Epithelial cell of esophagus (primary cell): ENCODE data around the gene CYTH4.

ENCODE experiments used
- DNase-seq: peaks from one replicate; pipeline ENCODE4 v3.0.0; 2010; ENCODE audit warnings: low read depth
- H3K4me3 ChIP-seq: 2 replicates; pipeline ENCODE4 v1.5.1; 2011; ENCODE audit warnings: mild to moderate bottlenecking, low read length, control low read depth
- TF ChIP-seq, protein P1 (sequence below): IDR thresholded peaks from 2 replicates; pipeline ENCODE4 v1.5.1; 2011; ENCODE audit warnings: low read depth, mild to moderate bottlenecking, low read length, control low read depth, inconsistent platforms; ENCODE audit not compliant: insufficient read depth; ENCODE audit errors: missing control alignments

CYTH4 gene

DNA sequence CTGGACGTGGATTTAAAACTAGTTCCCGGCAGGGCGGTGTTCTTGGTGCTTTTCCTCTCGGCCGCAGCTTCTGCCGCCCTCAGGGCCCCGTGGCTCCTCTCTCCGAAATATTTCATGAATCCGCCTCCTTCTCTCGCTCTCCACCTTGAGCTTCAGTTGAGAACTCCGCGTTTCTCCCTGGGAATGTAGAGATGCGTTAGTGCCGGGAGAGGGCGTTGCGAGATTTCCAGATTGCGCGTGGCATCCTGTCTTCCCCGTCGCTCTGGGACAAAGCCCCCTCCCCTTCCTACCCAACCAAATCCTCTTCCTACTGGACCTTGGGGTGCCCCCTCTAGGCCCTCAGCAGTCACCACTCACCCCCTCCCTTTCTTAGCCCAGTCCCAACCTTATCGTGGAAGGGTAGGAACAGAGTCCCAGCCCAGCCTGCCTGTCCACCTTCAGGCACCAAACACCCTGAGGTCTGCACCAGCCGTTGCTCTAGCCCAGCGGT, 22.7 kb upstream of the CYTH4 start:
- no peak overlapping the region for H3K4me3 ChIP-seq
- TF ChIP-seq, protein P1, sequence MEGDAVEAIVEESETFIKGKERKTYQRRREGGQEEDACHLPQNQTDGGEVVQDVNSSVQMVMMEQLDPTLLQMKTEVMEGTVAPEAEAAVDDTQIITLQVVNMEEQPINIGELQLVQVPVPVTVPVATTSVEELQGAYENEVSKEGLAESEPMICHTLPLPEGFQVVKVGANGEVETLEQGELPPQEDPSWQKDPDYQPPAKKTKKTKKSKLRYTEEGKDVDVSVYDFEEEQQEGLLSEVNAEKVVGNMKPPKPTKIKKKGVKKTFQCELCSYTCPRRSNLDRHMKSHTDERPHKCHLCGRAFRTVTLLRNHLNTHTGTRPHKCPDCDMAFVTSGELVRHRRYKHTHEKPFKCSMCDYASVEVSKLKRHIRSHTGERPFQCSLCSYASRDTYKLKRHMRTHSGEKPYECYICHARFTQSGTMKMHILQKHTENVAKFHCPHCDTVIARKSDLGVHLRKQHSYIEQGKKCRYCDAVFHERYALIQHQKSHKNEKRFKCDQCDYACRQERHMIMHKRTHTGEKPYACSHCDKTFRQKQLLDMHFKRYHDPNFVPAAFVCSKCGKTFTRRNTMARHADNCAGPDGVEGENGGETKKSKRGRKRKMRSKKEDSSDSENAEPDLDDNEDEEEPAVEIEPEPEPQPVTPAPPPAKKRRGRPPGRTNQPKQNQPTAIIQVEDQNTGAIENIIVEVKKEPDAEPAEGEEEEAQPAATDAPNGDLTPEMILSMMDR, result peak; percentile 68
- peak; percentile 59 for DNase-seq

DNA sequence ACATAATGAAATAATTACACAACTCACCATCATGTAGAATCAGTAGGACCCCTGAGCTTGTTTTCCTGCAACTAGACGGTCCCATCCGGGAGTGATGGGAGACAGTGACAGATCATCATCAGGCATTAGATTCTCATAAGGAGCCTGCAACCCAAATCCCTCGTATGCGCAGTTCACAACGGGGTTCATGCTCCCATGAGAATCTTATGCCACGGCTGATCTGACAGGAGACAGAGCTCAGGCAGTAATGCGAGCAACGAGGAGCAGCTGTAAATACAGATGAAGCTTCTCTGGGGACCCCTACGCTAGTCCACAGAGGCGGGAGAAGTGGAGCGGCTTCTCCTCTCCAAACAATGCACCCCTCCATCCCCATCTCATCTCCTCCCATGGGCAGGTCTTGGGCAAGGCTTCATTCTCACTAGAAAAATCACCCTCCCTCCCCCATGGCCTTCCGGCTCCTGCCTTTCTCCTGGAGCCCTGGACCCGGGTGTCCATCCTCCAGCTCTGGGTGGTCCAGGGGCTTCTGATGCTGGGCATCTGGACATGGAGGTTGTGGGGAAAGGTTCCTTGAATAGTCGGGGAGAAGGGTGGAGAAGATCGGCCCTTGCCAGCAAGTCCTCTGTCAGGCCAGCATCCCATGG, 22.0 kb upstream of the CYTH4 start:
- TF ChIP-seq, protein P1, result no peak
- H3K4me3 ChIP-seq, result no peak overlapping the region
- DNase-seq, result no peak

DNA sequence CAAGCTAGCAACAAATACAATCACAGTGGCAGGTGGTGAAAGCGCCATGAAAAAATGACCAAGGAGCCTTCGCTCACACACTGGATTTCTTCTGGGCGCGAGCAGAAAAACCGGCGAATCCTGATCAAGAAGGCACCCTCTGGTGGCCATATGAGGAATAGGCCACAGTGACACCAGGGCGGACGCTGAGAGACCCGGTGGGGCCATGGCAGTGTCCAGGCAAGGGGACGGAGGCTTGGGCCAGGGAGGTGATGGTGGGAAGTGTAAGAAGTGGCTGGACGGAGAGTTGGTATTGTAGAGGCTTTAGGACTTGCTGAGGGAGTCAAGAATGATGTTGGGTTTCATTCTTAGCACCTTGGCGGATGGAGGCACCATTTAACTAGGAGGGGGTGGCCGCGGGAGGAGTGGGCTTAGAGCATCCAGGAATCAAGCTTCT, 21.4 kb upstream of the CYTH4 start:
- H3K4me3 ChIP-seq, result no peak overlapping the region
- peak; percentile 60 for DNase-seq
- TF ChIP-seq, protein P1, result peak; percentile 92

DNA sequence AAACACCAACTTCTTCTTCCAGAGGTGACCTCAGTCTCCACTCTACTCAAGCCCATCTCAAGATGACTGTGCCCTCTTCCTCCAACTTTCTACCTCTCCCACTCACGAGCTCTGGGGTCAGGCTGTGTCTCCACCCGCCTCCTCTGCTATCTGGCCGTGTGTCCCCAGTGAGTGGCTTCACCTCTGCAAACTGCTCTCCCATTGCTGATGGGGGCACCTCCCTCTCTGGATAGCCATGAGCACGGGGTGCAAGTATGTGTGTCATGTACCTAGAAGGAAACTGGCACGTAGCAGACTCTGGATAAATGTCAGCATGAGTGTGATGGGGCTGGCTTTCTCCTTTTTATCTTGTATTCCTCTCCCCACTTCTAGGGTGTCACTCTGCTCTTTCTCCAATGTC, 20.0 kb upstream of the CYTH4 start:
- TF ChIP-seq, protein P1, result no peak
- no peak for DNase-seq
- no peak overlapping the region for H3K4me3 ChIP-seq

DNA sequence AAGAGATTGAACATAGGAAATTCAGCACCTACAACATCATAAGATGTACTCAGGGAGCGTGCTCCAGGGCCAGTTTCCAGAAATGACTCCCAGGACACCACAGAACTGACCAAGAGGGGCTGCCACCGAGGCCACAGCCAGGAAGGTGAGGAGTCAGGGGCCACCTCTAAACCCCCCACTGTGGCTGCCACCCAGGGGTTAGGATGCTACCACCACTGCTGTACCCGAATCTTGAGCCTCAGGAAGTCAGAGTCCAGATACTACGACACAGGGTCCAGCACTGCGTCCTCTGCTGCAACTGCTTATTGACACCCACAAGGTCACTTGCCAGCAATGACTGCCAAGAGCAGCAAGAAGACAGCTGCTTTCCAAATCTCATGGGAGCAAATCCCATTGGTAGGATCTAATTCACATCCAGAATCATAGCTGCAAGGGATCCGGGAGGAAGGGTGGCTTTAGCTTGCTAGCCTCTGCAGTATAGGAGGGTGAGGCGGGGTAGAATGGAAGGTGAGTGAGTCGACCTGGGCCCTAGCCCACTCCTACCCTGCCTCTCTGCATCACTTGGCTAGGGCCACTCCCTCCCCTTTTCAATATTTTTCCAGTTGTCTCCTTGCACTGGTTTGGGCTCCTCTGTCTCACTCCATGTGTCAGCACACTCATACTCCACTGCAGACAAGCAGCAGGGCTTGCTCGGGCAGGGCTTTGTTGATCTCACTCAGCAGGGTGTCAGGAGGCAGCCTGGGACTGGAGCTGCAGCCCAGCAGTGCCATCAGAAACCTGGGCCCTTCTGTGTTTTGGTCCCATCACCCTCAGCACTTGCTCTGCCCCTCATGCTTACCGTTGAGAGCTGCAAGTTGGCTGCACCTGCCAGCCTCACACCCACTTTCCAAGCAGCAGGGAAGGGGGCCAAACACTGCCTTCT, 18.1 kb upstream of the CYTH4 start:
- DNase-seq, result peak; percentile 48
- TF ChIP-seq, protein P1, result no peak
- H3K4me3 ChIP-seq, result no peak overlapping the region

DNA sequence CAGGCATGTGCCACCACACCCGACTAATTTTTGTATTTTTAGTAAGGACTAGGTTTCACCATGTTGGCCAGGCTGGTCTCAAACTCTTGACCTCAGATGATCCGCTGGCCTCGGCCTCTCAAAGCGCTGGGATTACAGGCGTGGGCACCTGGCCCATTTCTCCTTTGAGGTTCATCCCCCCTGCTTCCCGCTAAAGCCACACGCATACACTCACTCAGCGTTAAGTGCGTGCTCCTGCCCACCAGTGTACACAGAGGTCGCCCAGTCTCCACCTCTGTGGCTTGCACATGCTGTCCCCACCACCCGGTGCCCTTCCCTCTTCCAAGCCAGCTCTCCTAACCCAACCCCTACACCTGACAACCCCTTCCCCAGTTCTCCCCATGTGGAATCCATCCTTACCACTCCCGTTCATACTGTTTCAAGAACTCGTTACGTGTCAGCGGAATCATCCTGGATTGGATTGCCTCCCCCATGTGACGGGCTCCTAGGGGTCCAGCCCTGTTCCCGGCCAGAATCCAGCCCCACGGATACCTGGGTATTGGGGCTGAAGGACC, 15.7 kb upstream of the CYTH4 start:
- TF ChIP-seq, protein P1, result no peak
- no peak overlapping the region for H3K4me3 ChIP-seq
- no peak for DNase-seq
